ENCODE data around the gene ABCA8.
A peak's percentile ranks its signal among the peaks of the same experiment; 100 is the strongest.

The ABCA8 gene

DNA sequence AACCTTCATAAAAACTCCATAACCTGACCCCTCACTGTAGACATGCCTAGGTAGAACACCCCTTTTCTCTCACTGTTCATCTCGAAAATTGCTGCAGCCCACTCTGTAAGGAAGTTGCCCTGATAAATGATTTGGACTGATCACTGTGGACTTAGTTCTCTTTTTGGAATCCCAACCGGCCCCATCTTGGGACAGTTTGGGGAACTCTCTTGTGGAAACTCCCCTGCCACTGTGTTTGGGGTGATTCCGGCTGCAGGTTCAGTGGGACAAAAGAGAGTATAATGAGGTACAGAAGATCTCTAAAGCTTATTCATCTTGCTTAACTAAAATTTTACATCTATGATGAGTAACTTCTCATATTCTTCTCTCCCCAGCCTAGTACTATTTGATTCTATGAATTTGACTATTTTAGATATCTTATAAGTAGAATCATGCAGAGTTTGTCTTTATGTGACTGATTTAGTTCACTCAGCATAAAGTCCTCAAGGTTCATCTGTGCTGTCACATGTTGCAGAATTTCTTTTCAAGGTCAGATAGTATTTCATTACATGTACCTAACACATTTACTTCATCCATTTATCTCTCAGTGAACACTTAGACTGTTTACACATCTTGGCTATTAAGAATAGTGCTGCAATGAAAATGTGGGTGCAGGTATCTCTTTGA is 84.9 kb downstream of the ABCA8 start:
- no peak overlapping the region for H3K4me3 ChIP-seq (replicated peaks in 1 of 2; ENCODE audit: low read depth in 2 of 2, low read length in 2 of 2)
- DNase-seq (ENCODE audit: low read depth in 2 of 2): no peak
- no peak for TF ChIP-seq CTCF (IDR thresholded peaks at IDR 0.05; ENCODE audit: low read depth, low read length)

DNA sequence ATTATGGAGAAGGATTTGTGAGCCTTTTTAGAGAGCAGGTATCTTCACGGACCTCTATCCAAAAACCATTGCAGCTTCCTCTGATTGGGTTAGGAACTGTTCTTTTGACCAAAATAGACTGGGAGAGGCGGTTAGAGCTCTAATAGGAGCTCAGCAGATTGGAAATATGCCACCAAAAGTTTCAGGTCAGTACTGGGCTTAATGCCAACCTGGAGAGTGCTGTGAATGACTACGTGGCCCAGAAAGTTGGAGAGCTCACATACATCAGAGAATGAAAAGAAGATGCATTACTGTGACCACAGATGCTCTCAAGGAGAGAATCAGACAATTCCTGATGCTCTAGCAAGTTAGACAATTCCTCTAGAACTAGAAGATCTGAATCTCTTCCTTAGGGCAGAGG is 86.5 kb downstream of the ABCA8 start:
- no peak overlapping the region for H3K4me3 ChIP-seq (replicated peaks in 1 of 2; ENCODE audit: low read depth in 2 of 2, low read length in 2 of 2)
- peak; percentile 46 to 47 for DNase-seq (ENCODE audit: low read depth in 2 of 2)
- TF ChIP-seq CTCF (IDR thresholded peaks at IDR 0.05; ENCODE audit: low read depth, low read length): no peak

DNA sequence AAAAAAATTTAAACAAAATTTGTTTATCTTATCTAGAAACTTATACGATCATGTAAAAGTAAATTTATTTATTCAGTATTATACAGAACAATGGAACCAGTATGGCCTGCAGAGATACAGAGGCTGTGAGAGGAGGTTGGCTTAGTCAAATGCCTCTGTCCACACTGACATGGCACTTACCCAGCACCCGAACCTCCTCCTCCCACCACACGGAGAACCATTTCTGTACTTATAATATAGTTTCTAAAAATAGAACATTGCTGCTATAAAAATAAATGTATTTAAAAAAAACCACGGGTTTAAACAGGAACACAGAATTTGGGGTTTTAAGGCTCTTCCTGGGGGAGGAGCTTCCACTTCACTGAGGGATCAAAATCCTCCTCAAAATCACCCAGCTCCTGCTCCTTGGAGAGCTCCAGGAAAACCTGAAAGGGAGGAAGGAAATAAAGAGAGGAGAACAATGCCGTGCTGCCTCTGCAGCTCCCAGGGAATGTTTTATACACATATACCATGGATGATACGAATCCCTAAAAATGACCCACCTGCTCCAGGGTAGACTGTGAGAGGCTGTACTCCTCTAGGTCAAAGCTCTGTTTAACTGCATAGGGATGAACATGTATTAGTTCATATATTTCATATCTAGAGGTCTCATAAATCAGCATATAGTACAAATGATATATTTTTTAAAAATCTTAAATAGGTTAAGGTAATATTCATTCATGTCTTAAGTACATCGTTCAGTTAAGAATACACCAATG is 87.3 kb downstream of the ABCA8 start:
- DNase-seq (ENCODE audit: low read depth in 2 of 2): no peak
- H3K4me3 ChIP-seq (replicated peaks in 1 of 2; ENCODE audit: low read depth in 2 of 2, low read length in 2 of 2): no peak overlapping the region
- no peak for TF ChIP-seq CTCF (IDR thresholded peaks at IDR 0.05; ENCODE audit: low read depth, low read length)

DNA sequence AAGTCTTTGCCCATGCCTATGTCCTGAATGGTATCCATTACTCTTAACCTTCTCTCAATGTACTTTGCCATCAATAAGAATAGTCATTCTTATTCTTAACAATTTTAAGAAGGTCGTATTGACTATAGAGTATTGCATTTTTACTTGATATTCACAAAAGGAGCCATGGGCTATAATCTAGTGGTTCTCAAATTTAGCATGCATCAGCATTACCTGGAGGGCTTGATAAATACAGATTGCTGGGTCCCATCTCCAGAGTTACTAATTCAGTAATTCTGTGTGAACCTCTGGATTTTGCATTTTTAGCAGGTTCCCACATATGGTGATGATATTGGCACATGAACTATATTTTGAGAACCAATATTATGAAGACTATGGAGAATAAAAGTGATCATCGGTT is 89.6 kb downstream of the ABCA8 start:
- H3K4me3 ChIP-seq (replicated peaks in 1 of 2; ENCODE audit: low read depth in 2 of 2, low read length in 2 of 2): no peak overlapping the region
- no peak for DNase-seq (ENCODE audit: low read depth in 2 of 2)
- TF ChIP-seq CTCF (IDR thresholded peaks at IDR 0.05; ENCODE audit: low read depth, low read length): no peak

- no peak for DNase-seq (ENCODE audit: low read depth in 2 of 2)
- TF ChIP-seq CTCF (IDR thresholded peaks at IDR 0.05; ENCODE audit: low read depth, low read length): no peak
- no peak overlapping the region for H3K4me3 ChIP-seq (replicated peaks in 1 of 2; ENCODE audit: low read depth in 2 of 2, low read length in 2 of 2)
These were observed 92.0 kb downstream of the ABCA8 start for GRCh38 chr17:68863091-68863652.

DNA sequence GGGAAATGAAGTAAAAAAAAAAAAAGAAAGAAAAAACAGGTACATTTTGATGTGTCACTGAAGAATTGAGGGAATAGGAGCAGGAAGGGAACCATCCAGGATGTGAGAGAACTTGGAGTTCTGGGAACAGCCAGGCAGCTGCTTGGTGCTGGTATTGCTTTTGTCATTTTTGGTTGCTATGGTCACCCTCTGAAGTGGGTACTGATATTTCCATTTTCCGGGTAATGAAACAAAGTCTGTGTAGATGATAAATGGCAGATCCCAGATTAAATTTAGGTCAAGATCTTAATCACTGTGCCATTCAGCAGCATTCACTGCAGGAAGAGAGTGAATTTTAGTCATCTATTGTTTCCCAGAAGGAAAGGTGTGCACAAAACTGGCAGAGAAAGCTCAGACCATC is 93.6 kb downstream of the ABCA8 start:
- TF ChIP-seq CTCF (IDR thresholded peaks at IDR 0.05; ENCODE audit: low read depth, low read length): no peak
- no peak overlapping the region for H3K4me3 ChIP-seq (replicated peaks in 1 of 2; ENCODE audit: low read depth in 2 of 2, low read length in 2 of 2)
- DNase-seq (ENCODE audit: low read depth in 2 of 2): peak; percentile 23 to 24
